Adipose tissue (tissue), 3 donors: ENCODE measurements around the gene HES6. TPM values are rescaled to one million over a fixed set of nuclear protein-coding genes. Genes with fewer than 3 reads are reported as not detected.

Source experiments
- H3K27ac ChIP-seq: one replicate; pipeline ENCODE4 v1.5.1; 2013; ENCODE audit warnings: low read depth, low read length
- WGBS, 3 donors: extraction: QIAGEN DNeasy Blood & Tissue Kit; methylation state at CpG; one replicate each; pipeline ENCODE4 v1.1.7; 2013; 5-methylcytosine and 5-hydroxymethylcytosine counted together
- polyA plus RNA-seq, 3 donors: library from polyadenylated mRNA; stranded (reverse); fragments of 200-250 nt; gene quantifications; one replicate each; pipeline ENCODE4 v1.2.3, GENCODE V29; 2013
- donor health status: healthy with polysubstance abuse.
- donor health status: Bipolar disorder and iron deficiency.
- donor health status: healthy.

HES6 gene
- polyA plus RNA-seq, 3 donors = 2.9 to 24.4 (median 3.5) TPM

DNA sequence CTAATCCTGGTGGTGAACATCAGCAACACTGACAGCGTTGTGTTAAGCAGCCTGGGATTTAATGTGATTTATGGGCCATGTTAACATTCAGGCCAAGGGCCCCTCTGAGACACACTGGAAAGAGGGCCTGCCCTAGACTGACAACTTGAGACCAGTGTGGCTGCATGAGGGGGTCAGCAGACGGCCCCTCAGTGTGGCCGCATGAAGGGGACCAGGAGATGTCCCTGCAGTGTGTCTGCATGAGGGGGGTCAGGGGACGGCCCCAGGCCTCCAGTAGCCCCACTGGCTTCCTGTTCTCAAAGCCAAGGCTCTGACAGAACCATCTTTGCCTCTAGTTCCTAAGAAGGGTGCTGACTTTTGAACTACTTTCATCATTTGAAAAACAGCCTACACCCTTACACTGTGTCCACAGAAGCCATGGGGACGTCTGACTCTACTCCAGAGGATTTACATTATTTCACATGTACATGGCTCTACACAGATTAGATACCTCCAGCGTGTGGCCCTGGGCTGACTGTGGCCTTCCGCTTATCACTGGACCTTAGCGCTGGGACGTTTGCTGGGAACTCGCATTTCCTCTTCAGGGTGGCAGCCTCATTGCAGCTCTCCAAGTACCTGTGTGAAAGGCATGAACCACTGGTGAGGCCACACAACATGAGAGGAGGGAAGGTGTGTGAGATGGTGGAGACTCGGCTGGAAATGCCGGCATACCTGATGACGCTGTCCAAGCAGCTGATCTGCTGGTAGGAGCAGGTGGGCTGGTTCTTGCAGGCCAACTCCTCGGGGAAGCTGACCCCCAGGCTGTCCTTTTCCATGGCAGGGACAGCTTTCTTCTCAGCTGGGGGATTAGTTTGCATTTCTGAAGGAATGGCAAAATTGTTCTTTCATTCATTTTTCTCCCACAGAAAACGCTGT is 18.2 kb upstream of the HES6 start:
- H3K27ac ChIP-seq = no peak overlapping the region
- 82 to 92% (median 87%) methylated on average over 15 of the region's 15 CpGs for WGBS, 3 donors

- 38 to 72% (median 69%) methylated on average over 18 of the region's 18 CpGs for WGBS, 3 donors
Observed at GRCh38 chr2:238256594-238257104, 16.8 kb upstream of the HES6 start.

GRCh38 chr2:238256111-238256510 is 16.3 kb upstream of the HES6 start:
- 88 to 95% (median 93%) methylated on average over 6 of the region's 6 CpGs for WGBS, 3 donors
- H3K27ac ChIP-seq = no peak overlapping the region

More at GRCh38 chr2:238256594-238257104, 16.8 kb upstream of the HES6 start:
- H3K27ac ChIP-seq = no peak overlapping the region

GRCh38 chr2:238255636-238256035 is 15.8 kb upstream of the HES6 start:
- H3K27ac ChIP-seq = no peak overlapping the region
- 90 to 96% (median 95%) methylated on average over 8 of the region's 8 CpGs for WGBS, 3 donors

DNA sequence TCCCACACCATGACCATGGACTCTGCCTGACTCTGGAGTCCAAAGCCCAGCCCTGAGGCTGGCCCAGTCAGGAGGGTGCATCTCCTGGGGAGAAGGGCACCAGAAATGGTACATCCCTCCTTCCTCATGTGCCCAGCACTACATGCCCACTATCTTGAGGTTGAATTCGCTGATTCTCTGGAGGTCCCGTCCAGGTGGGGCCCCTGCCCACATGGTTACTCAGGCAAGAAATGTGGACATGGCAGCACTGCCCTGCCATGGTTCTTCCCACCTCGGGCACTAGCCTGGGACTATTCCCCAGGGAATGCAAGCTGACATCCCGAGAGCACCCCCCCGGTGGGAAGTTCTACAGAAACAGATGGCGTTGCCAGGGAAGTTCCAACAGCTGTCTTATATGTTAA is 15.3 kb upstream of the HES6 start:
- no peak overlapping the region for H3K27ac ChIP-seq
- WGBS, 3 donors = 79 to 88% (median 85%) methylated on average over 6 of the region's 6 CpGs

GRCh38 chr2:238254095-238254723 is 14.4 kb upstream of the HES6 start:
- H3K27ac ChIP-seq = no peak overlapping the region
- 74 to 84% (median 77%) methylated on average over 4 of the region's 4 CpGs for WGBS, 3 donors

DNA sequence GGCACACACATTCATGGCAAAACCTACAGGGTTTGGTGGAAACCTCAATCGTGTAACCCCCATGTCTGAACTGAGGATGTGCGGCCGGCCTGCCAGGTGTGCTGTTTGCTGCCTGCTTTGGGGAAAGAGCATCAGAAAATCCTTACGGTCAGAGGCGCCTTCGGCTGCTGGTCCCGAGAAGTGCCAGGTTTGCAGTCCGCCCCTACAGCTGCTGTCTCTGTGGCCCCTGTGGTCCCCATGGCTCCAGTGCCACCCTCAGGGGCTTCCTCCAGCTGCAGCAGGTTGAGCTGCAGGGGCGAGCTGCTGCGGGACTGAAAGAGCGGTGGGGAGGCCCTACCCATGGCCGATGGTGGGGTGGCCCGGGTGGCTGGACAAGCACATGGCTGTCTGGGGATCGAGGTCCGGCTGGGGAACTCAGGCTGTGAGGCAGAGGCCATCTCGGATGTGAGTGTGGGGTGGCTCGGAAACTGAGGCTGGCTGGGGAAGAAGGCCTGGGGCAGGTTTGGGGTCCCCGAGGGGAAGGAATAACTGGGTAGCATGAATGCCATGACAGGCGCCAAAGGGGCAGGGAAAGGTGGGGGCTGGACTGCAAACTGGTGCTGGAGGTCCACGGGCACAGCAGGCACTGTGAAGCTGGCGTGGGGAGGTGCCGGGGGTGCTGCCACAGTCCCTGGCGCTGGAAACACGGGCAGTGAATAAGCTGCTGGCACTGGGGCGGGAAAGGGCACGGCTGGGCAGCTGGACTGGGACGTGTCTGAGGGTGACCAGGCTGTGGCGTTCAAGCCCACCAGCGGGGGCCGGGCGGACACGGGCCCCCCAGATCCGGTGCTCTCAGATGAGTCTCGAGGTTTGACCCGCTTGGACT is 13.2 kb upstream of the HES6 start:
- 92 to 97% (median 95%) methylated on average over 35 of the region's 35 CpGs for WGBS, 3 donors

DNA sequence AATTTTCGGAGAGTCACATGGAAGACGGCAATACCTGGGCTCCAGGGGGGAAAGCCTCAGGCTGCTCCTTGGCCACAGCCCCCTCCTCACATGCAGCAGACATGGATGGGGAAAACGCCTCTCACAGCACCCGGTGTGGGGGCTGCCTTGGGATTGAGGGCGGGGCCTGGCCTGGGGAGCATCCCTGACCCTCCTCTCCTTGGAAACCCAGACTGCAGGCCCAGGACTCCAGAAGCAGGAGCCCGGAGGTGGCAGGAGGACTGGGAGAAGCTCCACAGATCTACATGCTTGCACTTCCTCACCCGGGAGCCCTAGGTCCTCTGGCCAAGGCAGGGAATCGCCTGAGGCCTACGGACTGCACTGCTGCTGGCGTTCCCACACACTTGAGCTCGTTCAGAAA is 12.1 kb upstream of the HES6 start:
- WGBS, 3 donors = 90 to 92% (median 91%) methylated on average over 11 of the region's 11 CpGs
- H3K27ac ChIP-seq = no peak overlapping the region

More for the DNA sequence above, 13.2 kb upstream of the HES6 start:
- H3K27ac ChIP-seq = no peak overlapping the region

DNA sequence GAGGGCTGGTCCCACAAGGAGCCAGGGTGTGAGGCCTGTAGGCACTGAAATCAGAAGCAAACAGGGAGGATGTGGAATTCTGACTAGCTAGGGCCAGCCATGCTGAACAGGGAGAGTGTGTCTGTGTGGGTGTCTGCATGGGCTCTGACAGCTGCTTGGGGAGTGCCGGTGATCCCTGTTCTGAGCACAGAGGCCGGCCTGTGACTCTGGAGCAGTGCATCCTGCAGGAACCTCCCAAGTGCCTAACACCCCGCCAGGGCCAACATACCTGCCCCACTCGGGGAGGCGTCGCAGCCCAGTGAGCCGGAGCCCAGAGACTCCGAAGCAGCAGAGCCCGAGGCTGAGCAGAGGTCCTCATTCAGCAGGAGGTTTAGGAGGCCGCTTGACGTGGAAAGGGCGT is 11.5 kb upstream of the HES6 start:
- WGBS, 3 donors = 97 to 98% (median 97%) methylated on average over 12 of the region's 12 CpGs
- no peak overlapping the region for H3K27ac ChIP-seq

- H3K27ac ChIP-seq = no peak overlapping the region
- WGBS, 3 donors = 93 to 96% (median 95%) methylated on average over 7 of the region's 7 CpGs
Observed at GRCh38 chr2:238250896-238251295, 11.1 kb upstream of the HES6 start.

DNA sequence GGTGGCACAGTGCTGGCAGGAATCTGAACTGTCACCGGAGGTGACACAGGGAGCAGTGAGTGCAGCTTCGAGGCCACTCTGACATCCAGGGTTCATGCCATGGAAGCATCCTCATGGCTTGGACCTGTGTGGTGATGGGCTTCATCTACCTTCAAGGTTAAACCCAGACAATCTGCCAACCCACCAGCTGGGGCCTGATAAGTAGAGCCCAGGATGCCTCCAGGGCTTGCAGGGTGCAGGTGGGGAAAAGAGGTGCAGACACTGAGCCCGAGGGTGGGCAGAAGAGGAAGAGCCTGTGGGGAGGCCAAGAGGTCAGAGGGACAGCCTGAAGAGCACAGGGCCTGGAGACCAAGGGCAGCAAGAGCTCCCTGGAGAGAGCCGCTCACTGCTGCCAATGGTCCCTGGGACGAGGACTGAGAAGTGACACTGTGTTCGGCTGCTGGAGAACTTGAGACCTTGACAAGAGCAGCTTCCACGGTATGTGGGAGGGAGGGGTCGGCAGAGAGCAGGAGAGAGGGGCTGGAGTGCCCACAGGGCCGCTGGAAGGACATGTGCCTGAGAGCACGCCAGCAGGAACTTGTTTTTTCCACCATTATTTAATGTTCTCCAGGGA is 8.1 kb upstream of the HES6 start:
- no peak overlapping the region for H3K27ac ChIP-seq
- WGBS, 3 donors = 67 to 76% (median 70%) methylated on average over 10 of the region's 10 CpGs

GRCh38 chr2:238247002-238247822 is 7.4 kb upstream of the HES6 start:
- WGBS, 3 donors = 83 to 90% (median 86%) methylated on average over 13 of the region's 13 CpGs
- no peak overlapping the region for H3K27ac ChIP-seq

GRCh38 chr2:238244151-238244550 is 4.3 kb upstream of the HES6 start:
- no peak overlapping the region for H3K27ac ChIP-seq
- WGBS, 3 donors = 75 to 96% (median 93%) methylated on average over 5 of the region's 5 CpGs

DNA sequence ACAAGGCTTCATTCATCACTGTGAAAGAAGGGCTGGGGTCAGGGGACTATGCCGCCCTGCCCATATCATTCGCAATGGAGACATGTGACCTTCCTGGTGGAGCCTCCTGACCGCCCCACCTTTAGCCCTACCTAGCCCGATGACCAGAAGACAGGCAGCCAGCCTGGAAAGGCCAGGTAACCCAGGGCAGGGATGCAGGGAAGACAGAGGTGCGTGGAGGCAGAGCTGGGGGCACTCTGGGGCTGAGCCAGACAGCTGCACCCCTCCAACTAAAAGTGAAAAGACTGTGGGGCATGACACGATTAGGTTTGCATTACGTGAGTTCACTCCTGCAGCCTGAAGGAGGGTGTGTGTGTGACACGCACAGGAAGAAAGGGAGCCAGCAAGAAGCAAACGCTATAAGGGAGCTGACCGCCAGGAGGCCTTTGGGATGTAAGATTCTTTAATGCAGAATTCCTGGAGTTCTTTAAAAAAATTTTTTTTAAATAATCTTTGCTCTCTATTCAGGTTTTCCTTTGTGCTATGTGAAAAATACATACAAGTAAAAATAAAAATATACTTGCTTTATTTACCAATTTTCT is 3.7 kb upstream of the HES6 start:
- H3K27ac ChIP-seq = no peak overlapping the region
- WGBS, 3 donors = 80 to 86% (median 86%) methylated on average over 10 of the region's 10 CpGs

DNA sequence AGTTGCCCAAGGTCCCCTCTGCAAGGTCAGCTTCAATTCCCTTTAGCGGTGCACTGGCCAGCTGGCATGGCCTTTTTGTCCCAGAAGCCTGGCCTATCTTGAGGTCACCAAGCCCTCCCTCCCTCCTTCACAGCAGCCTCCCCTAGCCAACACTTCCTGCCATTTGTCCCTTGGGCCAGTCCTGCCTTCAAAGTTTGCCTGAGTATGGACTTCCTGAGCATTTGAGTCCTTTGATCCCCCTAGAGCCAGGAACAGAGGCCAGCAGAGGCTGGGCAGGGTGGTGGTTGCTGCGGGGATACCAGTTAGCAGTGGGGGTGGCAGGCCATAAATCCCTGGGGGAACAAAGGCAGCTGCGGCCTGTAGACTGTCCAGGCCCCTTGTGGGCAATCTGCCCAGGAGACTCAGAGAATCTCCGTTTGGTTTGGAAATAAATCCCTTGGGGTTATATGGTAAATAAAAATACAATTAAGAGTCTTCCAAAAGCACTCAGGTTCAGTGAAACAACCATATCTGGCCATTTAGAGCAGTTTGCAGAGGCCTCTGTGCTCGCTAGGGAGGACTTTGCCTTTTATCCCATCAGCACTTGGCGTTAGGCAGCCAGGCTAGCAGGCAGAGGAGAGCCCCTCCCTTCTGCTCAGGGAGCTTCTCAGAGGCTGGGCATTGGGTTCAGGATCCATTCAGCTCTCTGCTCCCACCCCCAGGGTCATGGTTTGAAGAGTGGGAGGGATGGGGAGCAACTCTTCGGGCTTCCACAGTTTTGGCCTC is 3.1 kb upstream of the HES6 start:
- no peak overlapping the region for H3K27ac ChIP-seq
- 41 to 63% (median 44%) methylated on average over 7 of the region's 7 CpGs for WGBS, 3 donors

DNA sequence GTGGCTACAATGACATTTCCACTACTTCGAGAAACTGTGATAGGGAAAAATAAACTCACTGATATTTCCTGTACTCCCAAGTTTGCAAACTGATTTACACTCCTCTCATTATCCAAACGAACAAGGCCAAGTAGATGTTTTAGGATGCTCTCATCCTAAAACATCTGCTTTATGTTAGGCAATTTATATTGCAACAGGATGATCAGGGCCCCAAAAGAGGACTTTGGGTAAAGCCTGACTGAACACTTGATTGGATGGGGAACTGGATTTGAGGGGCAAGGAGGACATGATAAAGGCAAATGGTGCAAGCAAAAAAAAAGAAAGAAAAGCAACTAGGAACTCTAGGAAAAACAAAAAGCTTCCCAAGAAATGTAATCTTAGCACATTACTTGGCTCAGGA is 2.1 kb upstream of the HES6 start:
- H3K27ac ChIP-seq = no peak overlapping the region
- 54 to 77% (median 67%) methylated on average over 2 of the region's 2 CpGs for WGBS, 3 donors
